T-cell (primary cell): ENCODE data around the gene ALG1L2. TPM values are rescaled to one million over a fixed set of nuclear protein-coding genes. Genes with fewer than 3 reads are reported as not detected.
"Not testable (repeated sequence)": the region's sequence is repeated elsewhere in the genome, so short reads cannot be mapped to it uniquely, and the experiment has no call there.

ENCODE experiments used
- ATAC-seq, 4 experiments: fragments of 200-7000 bp in 3 of 4; fragments of 150-1000 bp in 1 of 4; cut with Tn5 transposase; replicated peaks in 1 of 4; 1 replicate in 3 of 4; 2 replicates in 1 of 4; pipeline ENCODE4 v1.10.0; 2021; ENCODE audit warnings: moderate library complexity in 3 of 4, mild to moderate bottlenecking in 2 of 4, moderate number of reproducible peaks in 1 of 4
- CTCF ChIA-PET, 2 donors: fragments of 300-600 bp; sonication (Branson Sonifier 250); formaldehyde crosslinking; loops; one replicate each; lab custom pipeline; 2022; ENCODE audit warnings: antibody characterized with exemption in 2 of 2; lab: Charles Lee
- POLR2A ChIA-PET, 2 donors: fragments of 300-600 bp; sonication (Branson Sonifier 250); formaldehyde crosslinking; loops; one replicate each; lab custom pipeline; 2022; ENCODE audit warnings: antibody characterized with exemption in 2 of 2; lab: Charles Lee
- DNase-seq, 35 experiments: peaks; one replicate each; pipeline versions ENCODE4 v3.0.0 to v3.0.0-alpha.2; 2013 to 2023
- H3K27ac ChIP-seq: one replicate; pipeline ENCODE4 v1.5.1; 2013; ENCODE audit warnings: low read length
- H3K27me3 ChIP-seq, 2 experiments: replicated peaks in 1 of 2; 1 replicate in 1 of 2; 2 replicates in 1 of 2; pipeline versions ENCODE4 v1.6.1 to v1.7.0; 2013; ENCODE audit warnings: low read length in 1 of 2, mixed read lengths in 1 of 2; ENCODE audit not compliant: control insufficient read depth in 2 of 2, insufficient read depth in 2 of 2; ENCODE audit errors: extremely low read depth in 1 of 2
- H3K36me3 ChIP-seq, 2 donors: 1 replicate in 1 of 2; 2 replicates in 1 of 2; pipeline versions ENCODE4 v1.6.1 to v1.7.0; 2013; ENCODE audit warnings: low read length in 1 of 2; ENCODE audit not compliant: control insufficient read depth in 2 of 2, insufficient read depth in 1 of 2; ENCODE audit errors: extremely low read depth in 1 of 2
- H3K4me1 ChIP-seq, 2 experiments: 1 replicate in 1 of 2; 2 replicates in 1 of 2; pipeline versions ENCODE4 v1.6.1 to v1.7.0; 2013; ENCODE audit warnings: low read length in 2 of 2, mixed read lengths in 1 of 2; ENCODE audit not compliant: insufficient read depth in 2 of 2, control insufficient read depth in 1 of 2; ENCODE audit errors: extremely low read depth in 1 of 2
- H3K4me3 ChIP-seq, 2 donors: 1 replicate in 1 of 2; 2 replicates in 1 of 2; pipeline versions ENCODE4 v1.5.1 to v1.7.0; 2013; ENCODE audit warnings: mild to moderate bottlenecking in 2 of 2, low read length in 1 of 2, moderate library complexity in 1 of 2; ENCODE audit not compliant: control insufficient read depth in 1 of 2; ENCODE audit errors: extremely low read depth in 1 of 2
- H3K9me3 ChIP-seq: 2 replicates; pipeline ENCODE4 v1.7.0; 2013
- H3K27ac Mint-ChIP-seq, 2 donors: one replicate each; pipeline ENCODE4 v1.8.0; 2020 to 2021; ENCODE audit warnings: mild to moderate bottlenecking in 2 of 2, mixed read lengths in 2 of 2
- H3K27me3 Mint-ChIP-seq, 2 donors: one replicate each; pipeline ENCODE4 v1.8.0; 2021 to 2022; ENCODE audit warnings: mixed read lengths in 2 of 2
- H3K36me3 Mint-ChIP-seq: one replicate; pipeline ENCODE4 v1.8.0; 2021; ENCODE audit warnings: mixed read lengths
- H3K4me1 Mint-ChIP-seq, 3 donors: one replicate each; pipeline ENCODE4 v1.8.0; 2020 to 2022; ENCODE audit warnings: mixed read lengths in 3 of 3, mild to moderate bottlenecking in 1 of 3
- H3K4me3 Mint-ChIP-seq, 3 donors: one replicate each; pipeline ENCODE4 v1.8.0; 2020 to 2022; ENCODE audit warnings: mild to moderate bottlenecking in 3 of 3, mixed read lengths in 3 of 3, moderate library complexity in 3 of 3
- H3K9me3 Mint-ChIP-seq, 3 donors: one replicate each; pipeline ENCODE4 v1.8.0; 2020 to 2022; ENCODE audit warnings: mixed read lengths in 3 of 3
- WGBS: methylation state at CpG from one replicate; pipeline ENCODE4 v1.1.5; 2013; ENCODE audit warnings: missing lambda C conversion rate; ENCODE audit not compliant: insufficient coverage; 5-methylcytosine and 5-hydroxymethylcytosine counted together
- total RNA-seq, 35 experiments: library from RNA in 6 of 35; stranded (reverse) in 6 of 35; fragments of 120-200 nt in 1 of 35; gene quantifications; one replicate each; pipeline versions ENCODE4 v1.2.1 to v1.2.4 and lab custom pipeline; 2013 to 2026

Gene ALG1L2, protein sequence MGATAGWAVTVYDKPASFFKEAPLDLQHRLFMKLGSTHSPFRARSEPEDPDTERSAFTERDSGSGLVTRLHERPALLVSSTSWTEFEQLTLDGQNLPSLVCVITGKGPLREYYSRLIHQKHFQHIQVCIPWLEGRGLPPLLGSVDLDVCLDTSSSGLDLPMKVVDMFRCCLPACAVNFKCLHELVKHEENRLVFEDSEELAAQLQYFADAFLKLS
- 1 to 10 TPM in 3 of 5 donors, under 1 TPM in 2; 0.66 to 3.0 (median 1.5) TPM for total RNA-seq
- total RNA-seq (2013) = 1.5 TPM
- 0 to 1.4 (median 0.35) reads per million in 29 experiments for total RNA-seq (lab: John Stamatoyannopoulos, UW)

DNA sequence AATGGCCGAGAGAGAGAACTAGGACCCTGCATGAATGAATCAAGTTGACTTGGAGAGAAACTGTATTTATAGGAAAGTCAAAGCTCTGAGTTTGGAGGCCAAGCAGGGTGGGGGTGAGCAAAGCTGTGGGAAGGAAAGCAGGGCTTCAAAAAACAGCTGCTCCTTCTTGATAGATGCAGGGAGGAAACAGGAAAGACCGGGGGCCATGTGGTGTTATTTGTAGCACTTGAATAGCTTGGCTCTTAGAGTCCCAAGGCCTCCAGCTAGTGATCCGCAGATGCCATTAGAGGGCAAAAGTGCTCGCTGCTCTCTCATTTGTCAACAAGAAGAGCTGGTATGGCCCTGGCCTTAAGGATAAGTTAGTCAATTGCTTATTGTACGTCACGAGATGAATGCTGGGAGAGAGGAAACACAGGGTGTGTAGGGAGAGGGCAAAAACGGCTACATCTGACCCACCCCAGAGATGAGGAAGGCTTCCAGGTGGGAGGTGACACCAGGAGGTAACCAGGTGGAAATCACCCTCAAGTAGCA, at the start of gene ALG1L2:
Gene ALG1L2, plus strand, starts transcription at position 481 of the 531 bp plus-strand sequence. CDS start 186 bp downstream, outside the sequence.
- Histone ChIP-seq H3K4me3 (no peak within 1 kb of the TSS), H3K27ac (no peak within 1 kb of the TSS), H3K4me1 (no peaks in the 10 kb centered on the region), H3K9me3 (no peaks in the 10 kb centered on the region), H3K36me3 (no peaks in the 10 kb centered on the region), H3K27me3 (peaks cover 0 to 22% of the 10 kb centered on the region in 2 experiments)
- Mint-ChIP-seq H3K27ac (no peak within 1 kb of the TSS), H3K9me3 (no peaks in the 10 kb centered on the region), H3K4me3 (no peak within 1 kb of the TSS), H3K27me3 (peaks cover 9 to 17% of the 10 kb centered on the region in 2 donors), H3K36me3 (no peaks in the 10 kb centered on the region), H3K4me1 (peaks cover 0 to 7% (median 2%) of the 10 kb centered on the region in 3 donors)
- WGBS = 22% methylated on average over 7 of the region's 7 CpGs
- ATAC-seq (no peak), DNase-seq (no peak)
- POLR2A ChIA-PET = no interaction called here
- CTCF ChIA-PET = no interaction called here

DNA sequence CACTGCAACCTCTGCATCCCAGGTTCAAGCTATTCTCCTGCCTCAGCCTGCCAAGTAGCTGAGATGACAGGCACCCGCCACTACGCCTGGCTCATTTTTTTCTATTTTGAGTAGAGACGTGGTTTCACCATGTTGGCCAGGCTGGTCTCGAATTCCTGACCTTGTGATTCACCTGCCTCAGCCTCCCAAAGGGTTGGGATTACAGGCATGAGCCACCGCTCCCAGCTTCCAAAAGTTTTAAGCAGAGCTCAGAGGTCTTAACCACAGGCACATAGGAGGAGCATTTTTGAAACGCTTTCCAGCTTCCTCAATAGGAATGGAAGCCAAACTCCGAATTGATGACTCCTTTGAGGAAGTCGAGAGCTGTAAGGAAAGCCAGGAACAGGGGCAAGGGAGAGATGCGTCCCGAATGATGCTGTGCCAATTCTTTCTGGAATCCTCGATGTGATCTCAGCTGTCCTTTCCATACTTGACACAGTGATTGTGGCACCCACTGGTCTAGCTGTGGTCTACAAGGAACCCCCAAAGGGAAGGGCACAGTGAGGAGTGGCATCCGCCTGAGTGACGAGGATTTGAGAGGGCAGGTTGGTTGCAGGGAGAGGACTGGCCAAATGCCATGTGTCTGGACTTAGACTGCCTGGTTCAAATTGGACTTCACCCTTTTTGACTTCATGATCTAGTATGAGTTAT, 44.4 kb upstream of the ALG1L2 start:
- H3K27me3 ChIP-seq, ATAC-seq, H3K9me3 ChIP-seq, H3K4me1 ChIP-seq, H3K4me3 ChIP-seq, H3K36me3 Mint-ChIP-seq, H3K4me3 Mint-ChIP-seq, H3K9me3 Mint-ChIP-seq, POLR2A ChIA-PET, DNase-seq, CTCF ChIA-PET, H3K27ac Mint-ChIP-seq, H3K27ac ChIP-seq, H3K36me3 ChIP-seq, H3K4me1 Mint-ChIP-seq: not testable (repeated sequence)
- 79% methylated on average over 3 of the region's 13 CpGs for WGBS
- peaks cover 7 to 11% of the 10 kb centered on the region in 2 donors for H3K27me3 Mint-ChIP-seq

DNA sequence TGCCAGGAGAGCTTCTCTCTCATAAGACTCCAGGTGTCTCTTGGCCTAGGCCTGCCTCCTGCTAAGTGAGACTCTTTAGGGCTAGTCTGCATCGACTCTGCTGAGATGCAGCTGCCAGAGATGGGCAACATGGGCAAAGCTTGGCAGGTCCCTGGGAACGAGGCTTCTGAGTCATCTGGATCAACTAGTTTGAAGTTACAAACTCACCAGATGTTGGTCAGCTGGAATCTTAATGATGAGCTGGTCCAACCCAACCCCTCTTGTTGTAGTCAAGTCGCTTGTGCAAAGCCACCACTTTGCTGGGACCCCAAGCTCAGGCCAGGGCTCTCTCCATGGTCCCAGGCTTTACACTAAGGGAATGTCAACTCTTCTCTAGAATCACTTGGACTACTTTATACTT, 38.9 kb upstream of the ALG1L2 start:
- H3K27ac Mint-ChIP-seq, H3K4me3 Mint-ChIP-seq, H3K27ac ChIP-seq, H3K4me1 Mint-ChIP-seq, ATAC-seq, CTCF ChIA-PET, H3K27me3 Mint-ChIP-seq, H3K9me3 ChIP-seq, H3K9me3 Mint-ChIP-seq, H3K36me3 ChIP-seq, H3K4me3 ChIP-seq, H3K4me1 ChIP-seq, POLR2A ChIA-PET, H3K36me3 Mint-ChIP-seq, H3K27me3 ChIP-seq, DNase-seq: not testable (repeated sequence)
- WGBS = 61% methylated on average over 2 of the region's 3 CpGs

DNA sequence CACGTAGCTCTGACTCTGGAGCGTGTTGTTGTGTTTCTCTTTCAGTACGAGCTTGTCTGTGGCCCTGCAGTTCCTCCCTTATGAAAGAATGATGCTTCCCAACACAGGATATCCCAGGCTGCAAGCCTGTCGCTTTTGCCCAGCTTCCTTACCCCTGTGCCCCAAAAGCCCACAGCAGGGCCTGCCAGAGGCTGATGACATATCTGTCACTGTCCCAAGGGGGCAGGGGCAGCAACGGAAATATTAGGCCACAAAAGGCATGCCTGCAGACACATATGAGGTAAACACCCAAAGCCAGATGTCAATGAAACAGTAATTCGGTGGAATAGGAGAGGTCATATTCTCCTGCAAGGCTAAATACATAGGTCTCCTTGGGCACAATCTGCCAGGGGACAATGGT, 38.0 kb upstream of the ALG1L2 start:
- H3K36me3 ChIP-seq, H3K27ac ChIP-seq, POLR2A ChIA-PET, H3K36me3 Mint-ChIP-seq, H3K27ac Mint-ChIP-seq, H3K9me3 ChIP-seq, H3K9me3 Mint-ChIP-seq, H3K4me3 Mint-ChIP-seq, H3K4me1 ChIP-seq, DNase-seq, CTCF ChIA-PET, ATAC-seq, H3K27me3 Mint-ChIP-seq, H3K4me1 Mint-ChIP-seq, H3K27me3 ChIP-seq, H3K4me3 ChIP-seq: not testable (repeated sequence)
- WGBS = 58% methylated on average over 2 of the region's 6 CpGs

DNA sequence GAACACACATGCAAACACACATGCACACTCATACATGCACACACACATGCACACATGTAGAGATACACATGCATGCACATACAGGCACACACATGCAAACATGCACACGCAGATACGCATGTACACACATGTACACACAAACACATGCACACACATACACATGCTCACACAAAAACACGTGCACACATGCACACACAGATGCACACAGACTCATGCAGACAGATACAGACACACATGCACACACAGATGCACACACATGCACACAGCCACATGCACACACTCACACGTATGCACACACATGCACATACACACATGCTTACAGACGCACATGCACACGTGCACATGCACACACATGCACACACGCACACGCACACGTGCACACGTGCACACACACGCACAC, 37.3 kb upstream of the ALG1L2 start:
- H3K4me3 Mint-ChIP-seq = no peak overlapping the region
- Histone ChIP-seq H3K27me3 (peaks cover 0 to 9% of the 10 kb centered on the region in 2 experiments), H3K4me1 (no peaks in the 10 kb centered on the region), H3K9me3 (no peaks in the 10 kb centered on the region), H3K36me3 (no peaks in the 10 kb centered on the region), H3K4me3 (no peak overlapping the region), H3K27ac (no peak overlapping the region)
- no peaks in the 10 kb centered on the region for H3K36me3 Mint-ChIP-seq
- ATAC-seq (no peak), DNase-seq (no peak)
- 85% methylated on average over 11 of the region's 11 CpGs for WGBS
- H3K27ac Mint-ChIP-seq = no peak overlapping the region
- no peaks in the 10 kb centered on the region for H3K9me3 Mint-ChIP-seq
- ChIA-PET POLR2A (no interaction called here), CTCF (no interaction called here)
- peaks cover 0 to 3% (median 2%) of the 10 kb centered on the region in 3 donors for H3K4me1 Mint-ChIP-seq
- peaks cover 0 to 5% of the 10 kb centered on the region in 2 donors for H3K27me3 Mint-ChIP-seq

DNA sequence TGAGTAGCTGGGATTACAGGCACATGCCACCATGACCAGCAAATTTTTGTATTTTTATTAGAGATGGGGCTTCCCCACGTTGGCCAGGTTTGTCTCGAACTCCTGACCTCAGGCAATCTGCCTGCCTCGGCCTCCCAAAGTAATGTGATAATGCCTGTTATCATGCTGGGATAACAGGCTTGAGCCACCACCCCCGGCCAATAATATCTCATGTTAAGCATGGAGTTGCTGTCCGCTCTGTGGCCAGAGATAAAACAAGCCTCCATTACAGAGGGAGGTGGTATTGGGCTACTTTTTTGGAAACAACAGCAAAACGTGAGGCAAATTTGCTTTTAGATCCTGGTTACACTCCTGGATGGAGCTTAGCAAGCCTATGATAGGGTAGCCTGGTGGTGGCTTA, 32.9 kb upstream of the ALG1L2 start:
- no peaks in the 10 kb centered on the region for H3K9me3 Mint-ChIP-seq
- H3K4me1 Mint-ChIP-seq = peaks cover 0 to 2% (median 0%) of the 10 kb centered on the region in 3 donors
- no peak overlapping the region for H3K27ac Mint-ChIP-seq
- ATAC-seq = no peak
- WGBS = 73% methylated on average over 3 of the region's 6 CpGs
- Histone ChIP-seq H3K27me3 (peaks cover 0 to 9% of the 10 kb centered on the region in 2 experiments), H3K9me3 (no peaks in the 10 kb centered on the region), H3K4me3 (no peak overlapping the region), H3K27ac (no peak overlapping the region), H3K4me1 (no peaks in the 10 kb centered on the region), H3K36me3 (no peaks in the 10 kb centered on the region)
- H3K4me3 Mint-ChIP-seq = no peak overlapping the region
- H3K27me3 Mint-ChIP-seq = peaks cover 0 to 5% of the 10 kb centered on the region in 2 donors
- ChIA-PET POLR2A (no interaction called here), CTCF (no interaction called here)
- no peak for DNase-seq
- no peaks in the 10 kb centered on the region for H3K36me3 Mint-ChIP-seq
